Thoracic aorta (tissue), 2 donors: ENCODE measurements around the gene NBEAL2. TPM values are rescaled to one million over a fixed set of nuclear protein-coding genes. Genes with fewer than 3 reads are reported as not detected.

Source experiments
- ATAC-seq: fragments of 150-250 bp; one replicate; pipeline ENCODE4 v1.8.0; 2017; ENCODE audit warnings: low read depth; ENCODE audit not compliant: insufficient number of reproducible peaks, low FRiP score
- DNase-seq: peaks from one replicate; pipeline ENCODE4 v3.0.0-alpha.2; 2020; ENCODE audit warnings: low spot score
- H3K27ac ChIP-seq, 2 donors: fragments of 200-600 bp; sonication (generic); 1 replicate in 1 of 2; 2 replicates in 1 of 2; pipeline ENCODE4 v1.5.1; 2016; ENCODE audit warnings: mild to moderate bottlenecking in 2 of 2, moderate library complexity in 2 of 2
- H3K27me3 ChIP-seq: fragments of 200-600 bp; sonication (generic); replicated peaks from 2 replicates; pipeline ENCODE4 v1.6.0; 2016; ENCODE audit warnings: mild to moderate bottlenecking; ENCODE audit not compliant: insufficient read depth
- H3K36me3 ChIP-seq: fragments of 200-600 bp; sonication (generic); one replicate; pipeline ENCODE4 v1.5.1; 2016
- H3K4me1 ChIP-seq, 2 donors: fragments of 200-600 bp; sonication (generic); 1 replicate in 1 of 2; 2 replicates in 1 of 2; pipeline versions ENCODE4 v1.5.1 to v1.6.0; 2016; ENCODE audit warnings: low read depth in 2 of 2, mild to moderate bottlenecking in 1 of 2; ENCODE audit not compliant: control insufficient read depth in 1 of 2
- H3K4me3 ChIP-seq: fragments of 200-600 bp; sonication (generic); 2 replicates; pipeline ENCODE4 v1.5.1; 2016; ENCODE audit warnings: mild to moderate bottlenecking
- H3K9me3 ChIP-seq: fragments of 200-600 bp; sonication (generic); 2 replicates; pipeline ENCODE4 v1.5.1; 2016
- total RNA-seq, 2 donors: library from RNA; depleted of rRNA; stranded (reverse); fragments of >200 nt; gene quantifications; one replicate each; pipeline versions ENCODE4 v1.1.0 to v1.2.3, GENCODE V29; 2016
- TF ChIP-seq, protein P1 (sequence below): fragments of 200-600 bp; sonication (generic); IDR thresholded peaks from one replicate; pipeline ENCODE4 v1.5.1; 2019; ENCODE audit warnings: antibody characterized with exemption

NBEAL2 gene
- total RNA-seq, 2 donors from 2014 or later, result 39.7 to 48.7 TPM

DNA sequence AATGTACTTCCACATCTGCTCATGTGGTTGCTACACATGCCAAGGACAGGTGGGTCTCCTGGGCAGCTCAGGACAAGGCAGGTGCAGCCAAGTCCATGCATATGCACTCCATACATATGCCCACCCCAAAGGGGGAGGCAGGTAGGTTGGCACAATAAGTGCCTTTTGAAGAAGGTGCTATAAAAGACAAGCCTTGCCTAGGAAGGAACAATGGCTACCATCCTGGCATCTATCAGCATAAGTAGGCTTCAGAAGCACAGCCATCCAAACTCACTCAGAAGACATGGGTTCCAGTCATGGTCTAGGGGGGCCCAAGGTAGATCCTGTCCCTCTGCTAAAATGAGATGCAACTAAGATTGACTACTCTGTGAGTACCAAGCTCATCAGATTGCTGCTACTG is 34.6 kb downstream of the NBEAL2 start:
- Histone ChIP-seq H3K36me3 (peaks cover 28% of the 10 kb centered on the region), H3K4me3 (no peak overlapping the region), H3K9me3 (no peaks in the 10 kb centered on the region), H3K4me1 (peaks cover 0 to 9% of the 10 kb centered on the region in 2 donors), H3K27me3 (no peaks in the 10 kb centered on the region), H3K27ac (no peak overlapping the region)
- TF ChIP-seq, protein P1, sequence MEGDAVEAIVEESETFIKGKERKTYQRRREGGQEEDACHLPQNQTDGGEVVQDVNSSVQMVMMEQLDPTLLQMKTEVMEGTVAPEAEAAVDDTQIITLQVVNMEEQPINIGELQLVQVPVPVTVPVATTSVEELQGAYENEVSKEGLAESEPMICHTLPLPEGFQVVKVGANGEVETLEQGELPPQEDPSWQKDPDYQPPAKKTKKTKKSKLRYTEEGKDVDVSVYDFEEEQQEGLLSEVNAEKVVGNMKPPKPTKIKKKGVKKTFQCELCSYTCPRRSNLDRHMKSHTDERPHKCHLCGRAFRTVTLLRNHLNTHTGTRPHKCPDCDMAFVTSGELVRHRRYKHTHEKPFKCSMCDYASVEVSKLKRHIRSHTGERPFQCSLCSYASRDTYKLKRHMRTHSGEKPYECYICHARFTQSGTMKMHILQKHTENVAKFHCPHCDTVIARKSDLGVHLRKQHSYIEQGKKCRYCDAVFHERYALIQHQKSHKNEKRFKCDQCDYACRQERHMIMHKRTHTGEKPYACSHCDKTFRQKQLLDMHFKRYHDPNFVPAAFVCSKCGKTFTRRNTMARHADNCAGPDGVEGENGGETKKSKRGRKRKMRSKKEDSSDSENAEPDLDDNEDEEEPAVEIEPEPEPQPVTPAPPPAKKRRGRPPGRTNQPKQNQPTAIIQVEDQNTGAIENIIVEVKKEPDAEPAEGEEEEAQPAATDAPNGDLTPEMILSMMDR, result no peak
- DNase-seq, result no peak
- no peak for ATAC-seq

DNA sequence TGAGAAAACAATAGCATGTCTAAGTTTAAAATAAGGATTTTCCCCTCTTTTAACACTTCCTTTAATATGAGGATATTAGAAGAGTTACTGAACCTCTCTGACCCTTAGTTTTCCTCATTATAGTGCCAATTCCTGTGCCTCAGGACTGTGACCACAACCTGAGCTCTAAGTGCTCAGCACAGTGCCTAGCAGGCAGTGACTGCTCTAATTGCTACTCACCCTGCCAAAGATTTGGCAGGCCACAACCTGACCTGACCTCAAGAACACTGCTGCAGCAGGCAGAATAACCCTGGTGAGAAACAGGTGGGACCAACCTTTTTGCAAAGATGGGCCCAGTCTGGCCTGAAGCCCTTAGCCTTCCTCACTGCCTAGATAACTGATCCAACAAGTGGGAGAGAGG is 35.7 kb downstream of the NBEAL2 start:
- DNase-seq (no peak), ATAC-seq (no peak)
- TF ChIP-seq, protein P1, result no peak
- H3K36me3 ChIP-seq, result peaks cover 31% of the 10 kb centered on the region
- no peaks in the 10 kb centered on the region for H3K9me3 ChIP-seq
- H3K27me3 ChIP-seq, result no peaks in the 10 kb centered on the region
- no peak overlapping the region for H3K27ac ChIP-seq
- no peak overlapping the region for H3K4me3 ChIP-seq
- H3K4me1 ChIP-seq, result peaks cover 0 to 3% of the 10 kb centered on the region in 2 donors

DNA sequence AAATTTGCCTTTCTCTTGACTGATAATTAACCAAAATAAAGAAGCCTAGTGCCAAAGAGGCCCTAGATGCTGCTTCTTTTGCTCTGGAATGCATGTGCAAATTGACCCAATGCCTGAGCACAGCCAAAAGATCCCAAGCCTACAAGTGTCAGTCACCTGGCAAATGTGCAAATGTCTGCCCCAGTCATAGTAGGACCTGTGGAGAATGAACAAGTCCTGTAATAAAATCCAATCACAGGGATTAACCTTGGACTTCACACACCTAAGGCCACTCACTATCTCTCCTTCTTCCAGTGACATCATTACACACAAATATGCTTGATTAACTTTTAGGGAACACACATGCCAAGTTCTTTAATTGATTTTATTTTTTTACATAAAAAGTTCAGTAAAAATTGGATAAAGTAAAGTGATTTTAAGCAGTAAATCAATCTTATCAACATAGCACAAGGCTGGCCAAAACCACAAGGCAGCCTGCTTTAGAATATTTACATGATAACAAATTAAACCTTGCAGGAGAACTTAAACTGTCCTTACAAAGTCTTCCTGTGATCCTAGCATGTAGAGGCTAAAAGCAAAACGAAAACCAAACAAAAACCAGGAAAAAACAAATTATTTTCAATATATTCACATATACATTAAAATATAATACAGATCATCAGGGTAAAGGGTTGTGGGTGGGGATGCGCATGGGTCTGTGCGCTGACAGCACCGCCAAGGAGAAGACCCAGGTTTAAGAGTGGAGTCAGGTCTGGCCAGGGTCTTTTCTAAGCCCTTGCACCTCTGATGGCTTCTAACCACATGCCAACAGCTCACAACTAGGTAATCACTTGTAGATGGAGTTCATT is 36.8 kb downstream of the NBEAL2 start:
- peaks cover 31% of the 10 kb centered on the region for H3K36me3 ChIP-seq
- no peak overlapping the region for H3K4me3 ChIP-seq
- no peak for DNase-seq
- no peaks in the 10 kb centered on the region for H3K4me1 ChIP-seq
- no peaks in the 10 kb centered on the region for H3K27me3 ChIP-seq
- TF ChIP-seq, protein P1, result no peak
- no peaks in the 10 kb centered on the region for H3K9me3 ChIP-seq
- ATAC-seq, result no peak
- H3K27ac ChIP-seq, result no peak overlapping the region

DNA sequence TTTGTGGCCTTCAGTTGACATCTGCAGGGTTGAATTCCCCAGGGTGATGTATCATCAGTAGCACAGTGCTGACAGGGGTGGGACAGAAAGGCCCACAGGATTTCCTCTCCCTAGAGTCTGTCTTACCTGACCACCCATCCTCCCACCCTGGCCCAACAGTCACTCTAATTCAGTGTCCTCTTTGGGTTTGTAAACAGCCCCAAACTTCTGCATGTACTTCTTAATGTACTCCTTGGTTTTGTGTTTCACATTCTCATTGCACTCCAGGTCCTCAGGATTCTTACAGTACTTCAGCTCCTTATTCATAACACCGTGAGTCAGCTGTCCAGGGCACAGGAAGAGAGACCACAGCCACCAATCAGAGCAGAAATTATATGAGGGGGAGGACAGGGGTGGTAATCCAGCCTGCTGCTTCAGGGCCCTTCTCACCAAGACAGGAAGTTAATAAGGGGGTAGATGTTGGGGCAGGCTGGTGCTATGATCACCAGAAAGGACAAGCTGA is 37.5 kb downstream of the NBEAL2 start:
- ATAC-seq (no peak), DNase-seq (no peak)
- Histone ChIP-seq H3K27me3 (no peaks in the 10 kb centered on the region), H3K9me3 (no peaks in the 10 kb centered on the region), H3K27ac (no peak overlapping the region), H3K4me1 (no peaks in the 10 kb centered on the region), H3K36me3 (peaks cover 31% of the 10 kb centered on the region), H3K4me3 (no peak overlapping the region)
- TF ChIP-seq, protein P1, result no peak

DNA sequence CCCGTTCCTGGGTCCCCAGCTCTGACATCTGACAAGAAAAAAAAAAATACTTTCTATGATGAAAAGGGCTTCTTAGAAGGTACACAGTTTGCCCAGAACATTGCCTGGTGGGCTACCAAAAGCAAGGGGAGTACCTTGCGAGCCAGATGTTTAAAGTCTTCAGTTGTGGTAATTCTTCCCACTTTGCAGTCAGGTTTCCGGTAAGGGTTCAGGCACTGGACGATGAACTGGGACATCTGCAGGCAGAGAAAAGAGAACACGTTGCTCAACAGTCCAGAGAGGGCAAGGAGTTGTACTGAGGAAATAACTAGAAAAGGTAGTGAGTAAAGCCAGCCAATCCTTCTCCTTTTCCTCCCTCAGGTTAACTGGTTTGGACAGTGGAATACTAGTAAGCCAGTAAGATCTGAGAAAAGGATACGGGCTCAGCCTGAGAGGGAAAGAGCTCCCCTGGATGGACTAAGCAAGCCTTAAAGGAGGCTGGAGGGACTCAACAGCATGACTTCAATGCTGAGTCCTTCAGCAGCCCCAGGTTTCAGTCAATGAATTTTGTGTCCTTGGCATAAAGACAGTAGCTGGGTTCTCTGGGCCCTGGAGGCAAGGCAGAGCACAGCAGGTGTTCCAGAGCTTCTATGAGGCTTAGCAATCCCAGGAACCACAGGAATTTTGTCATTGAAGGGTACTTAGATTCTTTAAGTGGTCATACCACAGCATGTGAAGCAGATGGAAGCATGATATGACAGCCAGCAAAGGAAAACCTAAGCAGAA is 38.2 kb downstream of the NBEAL2 start:
- TF ChIP-seq, protein P1, result no peak
- H3K27ac ChIP-seq, result no peak overlapping the region
- H3K27me3 ChIP-seq, result no peaks in the 10 kb centered on the region
- DNase-seq, result no peak
- ATAC-seq, result no peak
- H3K4me1 ChIP-seq, result peaks cover 0 to 6% of the 10 kb centered on the region in 2 donors
- H3K9me3 ChIP-seq, result no peaks in the 10 kb centered on the region
- H3K4me3 ChIP-seq, result no peak overlapping the region
- peaks cover 31% of the 10 kb centered on the region for H3K36me3 ChIP-seq
